ENCODE measurements around the gene DMRT1.

- TF ChIP-seq POLR2A (IDR thresholded peaks at IDR 0.05) = no peak
- TF ChIP-seq CTCF (IDR thresholded peaks at IDR 0.05) = no peak
Measured at GRCh38 chr9:948497-948896, 107.0 kb downstream of the DMRT1 start.

All from uterus (tissue), 2 donors.